Left ventricle myocardium inferior (tissue), 1 donor: ENCODE measurements around the gene DCC. TPM values are rescaled to one million over a fixed set of nuclear protein-coding genes. Genes with fewer than 3 reads are reported as not detected.

Source experiments
- DNase-seq: peaks from one replicate; pipeline ENCODE4 v3.0.0-alpha.2; 2020
- H3K27ac ChIP-seq: fragments of 200-600 bp; replicated peaks from 2 replicates; pipeline ENCODE4 v1.8.0; 2021
- H3K27me3 ChIP-seq: fragments of 200-600 bp; 2 replicates; pipeline ENCODE4 v1.8.0; 2021; ENCODE audit warnings: low read depth
- H3K36me3 ChIP-seq: fragments of 200-600 bp; 2 replicates; pipeline ENCODE4 v1.8.0; 2021
- H3K4me1 ChIP-seq: fragments of 200-600 bp; 2 replicates; pipeline ENCODE4 v1.8.0; 2021
- H3K4me3 ChIP-seq: fragments of 200-600 bp; 2 replicates; pipeline ENCODE4 v1.8.0; 2021; ENCODE audit warnings: mild to moderate bottlenecking, moderate library complexity
- H3K9me3 ChIP-seq: fragments of 200-600 bp; replicated peaks from 2 replicates; pipeline ENCODE4 v1.8.0; 2021
- intact Hi-C: fragments of 100-400 bp; cut with micrococcal nuclease; formaldehyde crosslinking; loops from one replicate; pipeline ENCODE4 v1.11.0; 2022
- total RNA-seq: library from RNA; stranded (reverse); fragmentation: NEBNext Ultra II Directional; extraction: Animal tissue kit (Norgen Biotek cat#: 25700); gene quantifications from one replicate; pipeline ENCODE4 v1.2.1, GENCODE V29; 2021
- TF ChIP-seq, protein P1 (sequence below): fragments of 200-600 bp; IDR thresholded peaks from 2 replicates; pipeline ENCODE4 v1.8.0; 2021; ENCODE audit warnings: antibody characterized with exemption, mild to moderate bottlenecking, borderline replicate concordance
- donor health status: DM: no; HTN: yes; CAD: no; lungs with severe emphysema.

DCC gene
- total RNA-seq, 1 donor from 2014 or later = not detected

DNA sequence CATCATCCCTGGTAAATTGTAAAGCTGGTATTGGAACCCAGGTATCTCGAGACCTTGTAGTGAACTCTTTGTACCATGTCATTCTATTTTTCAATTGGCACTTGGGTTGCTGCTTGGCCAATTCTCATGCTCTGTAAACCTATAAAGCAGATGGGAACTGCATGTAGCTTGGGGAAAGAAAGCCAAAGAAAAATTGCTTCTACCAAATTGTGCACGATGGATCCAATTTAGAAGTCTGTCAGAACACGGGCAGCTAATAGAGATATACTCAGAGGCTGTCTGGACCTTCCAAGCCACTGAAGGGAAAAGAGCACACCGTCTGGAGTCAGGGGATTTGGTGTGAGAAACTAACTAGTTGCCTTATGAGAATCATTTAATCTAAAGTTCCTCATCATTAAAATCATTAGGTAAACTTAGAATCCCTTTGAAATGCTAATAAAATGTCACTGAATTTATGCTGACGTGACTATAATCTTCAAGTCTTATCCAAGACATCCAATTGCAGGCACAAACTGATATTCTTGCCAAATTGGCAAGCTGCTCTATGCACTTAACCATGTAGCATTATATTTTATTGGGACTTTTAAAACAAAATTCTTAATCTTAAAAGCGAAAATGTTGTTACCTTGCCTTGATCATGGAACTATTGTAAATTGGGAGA lies 206.8 kb downstream of the DCC start:
- Histone ChIP-seq H3K4me3 (no peak overlapping the region), H3K4me1 (no peaks in the 10 kb centered on the region), H3K9me3 (peaks cover 4% of the 10 kb centered on the region), H3K27ac (no peak overlapping the region), H3K27me3 (no peaks in the 10 kb centered on the region), H3K36me3 (no peaks in the 10 kb centered on the region)
- no peak for DNase-seq
- intact Hi-C loops = no loop called here
- TF ChIP-seq, protein P1, sequence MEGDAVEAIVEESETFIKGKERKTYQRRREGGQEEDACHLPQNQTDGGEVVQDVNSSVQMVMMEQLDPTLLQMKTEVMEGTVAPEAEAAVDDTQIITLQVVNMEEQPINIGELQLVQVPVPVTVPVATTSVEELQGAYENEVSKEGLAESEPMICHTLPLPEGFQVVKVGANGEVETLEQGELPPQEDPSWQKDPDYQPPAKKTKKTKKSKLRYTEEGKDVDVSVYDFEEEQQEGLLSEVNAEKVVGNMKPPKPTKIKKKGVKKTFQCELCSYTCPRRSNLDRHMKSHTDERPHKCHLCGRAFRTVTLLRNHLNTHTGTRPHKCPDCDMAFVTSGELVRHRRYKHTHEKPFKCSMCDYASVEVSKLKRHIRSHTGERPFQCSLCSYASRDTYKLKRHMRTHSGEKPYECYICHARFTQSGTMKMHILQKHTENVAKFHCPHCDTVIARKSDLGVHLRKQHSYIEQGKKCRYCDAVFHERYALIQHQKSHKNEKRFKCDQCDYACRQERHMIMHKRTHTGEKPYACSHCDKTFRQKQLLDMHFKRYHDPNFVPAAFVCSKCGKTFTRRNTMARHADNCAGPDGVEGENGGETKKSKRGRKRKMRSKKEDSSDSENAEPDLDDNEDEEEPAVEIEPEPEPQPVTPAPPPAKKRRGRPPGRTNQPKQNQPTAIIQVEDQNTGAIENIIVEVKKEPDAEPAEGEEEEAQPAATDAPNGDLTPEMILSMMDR = no peak

DNA sequence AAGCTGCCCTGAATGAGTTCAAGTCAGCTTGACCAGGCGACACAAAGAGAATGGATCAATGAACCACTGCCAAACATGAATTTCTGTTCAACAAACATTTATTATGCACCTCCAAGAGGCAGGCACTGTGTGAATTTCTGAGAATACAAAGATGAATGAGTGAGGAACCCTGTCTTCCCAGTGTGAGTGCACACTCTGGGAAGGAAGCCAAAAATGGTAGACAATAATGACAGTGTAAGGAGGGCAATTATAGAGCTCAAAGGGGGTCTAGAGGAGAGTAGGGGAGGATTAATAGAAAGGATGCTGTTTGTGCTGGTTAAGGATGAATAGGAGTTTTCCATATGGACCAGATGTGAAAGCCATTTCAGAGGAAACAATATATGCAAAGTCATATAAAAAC lies 213.4 kb downstream of the DCC start:
- H3K27ac ChIP-seq = no peak overlapping the region
- TF ChIP-seq, protein P1 = no peak
- no peak overlapping the region for H3K4me3 ChIP-seq
- intact Hi-C loops = no loop called here
- no peaks in the 10 kb centered on the region for H3K4me1 ChIP-seq
- DNase-seq = no peak
- H3K9me3 ChIP-seq = no peaks in the 10 kb centered on the region
- no peaks in the 10 kb centered on the region for H3K27me3 ChIP-seq
- no peaks in the 10 kb centered on the region for H3K36me3 ChIP-seq

DNA sequence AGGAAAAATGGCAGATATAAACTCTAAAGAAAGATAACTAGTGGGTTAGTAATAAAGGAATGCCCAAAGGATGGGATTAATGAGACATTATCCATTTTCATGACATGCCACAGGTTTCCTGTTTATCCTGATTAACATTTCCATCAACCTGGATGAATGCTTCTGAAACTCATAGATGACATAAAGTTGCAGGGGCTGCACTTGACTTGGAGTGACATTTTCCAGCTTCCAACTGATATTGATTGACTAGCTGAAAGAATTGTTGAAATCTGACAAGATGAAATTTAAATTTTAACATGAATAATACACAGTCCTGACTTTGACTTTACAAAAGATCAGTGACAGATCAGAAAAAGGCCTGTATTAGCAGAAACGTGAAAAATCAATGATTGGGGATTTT lies 214.2 kb downstream of the DCC start:
- intact Hi-C loops = no loop called here
- no peak for DNase-seq
- Histone ChIP-seq H3K27me3 (no peaks in the 10 kb centered on the region), H3K36me3 (no peaks in the 10 kb centered on the region), H3K27ac (no peak overlapping the region), H3K9me3 (no peaks in the 10 kb centered on the region), H3K4me1 (no peaks in the 10 kb centered on the region), H3K4me3 (no peak overlapping the region)
- TF ChIP-seq, protein P1 = no peak

DNA sequence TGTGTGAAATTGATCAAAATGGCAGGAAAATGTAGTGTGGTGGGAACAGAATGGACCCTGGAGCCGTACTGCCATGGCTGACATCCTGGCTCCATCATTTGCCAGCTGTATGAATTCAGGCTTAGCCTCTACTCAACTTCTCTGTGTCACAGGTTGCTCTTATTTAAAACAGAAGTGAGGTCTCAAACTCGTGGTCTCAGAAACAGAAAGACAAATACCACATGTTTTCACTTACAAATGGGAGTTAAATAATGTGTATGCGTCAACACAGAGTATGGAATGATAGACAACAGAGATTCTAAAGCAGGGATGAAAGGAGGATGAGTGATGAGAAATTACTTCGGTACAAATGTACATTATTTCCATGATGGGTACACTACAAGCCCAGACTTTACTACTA lies 227.4 kb downstream of the DCC start:
- intact Hi-C loops = no loop called here
- H3K27me3 ChIP-seq = no peaks in the 10 kb centered on the region
- H3K4me1 ChIP-seq = no peaks in the 10 kb centered on the region
- no peaks in the 10 kb centered on the region for H3K9me3 ChIP-seq
- H3K36me3 ChIP-seq = no peaks in the 10 kb centered on the region
- no peak overlapping the region for H3K27ac ChIP-seq
- no peak for DNase-seq
- no peak overlapping the region for H3K4me3 ChIP-seq
- TF ChIP-seq, protein P1 = no peak

DNA sequence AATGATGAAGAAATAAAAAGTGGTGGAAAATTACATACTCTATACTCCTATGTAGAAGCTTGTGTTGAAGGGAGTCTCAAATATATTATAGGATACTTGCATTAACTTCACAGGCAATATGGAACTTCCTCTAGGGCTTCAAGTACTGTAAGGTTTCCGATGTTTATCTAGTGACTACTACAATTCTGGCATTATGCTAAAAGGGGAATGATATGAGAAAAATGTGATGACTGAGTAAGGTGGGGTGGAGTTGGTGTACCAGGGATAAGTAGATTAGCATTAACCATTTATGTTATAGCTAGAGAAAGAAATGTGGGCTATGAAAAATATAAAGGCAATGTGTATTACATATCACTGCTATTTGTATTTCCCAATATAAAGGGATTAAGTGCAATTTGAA lies 229.5 kb downstream of the DCC start:
- no peaks in the 10 kb centered on the region for H3K27me3 ChIP-seq
- H3K36me3 ChIP-seq = no peaks in the 10 kb centered on the region
- no peak overlapping the region for H3K27ac ChIP-seq
- H3K4me3 ChIP-seq = no peak overlapping the region
- intact Hi-C loops = no loop called here
- H3K9me3 ChIP-seq = no peaks in the 10 kb centered on the region
- TF ChIP-seq, protein P1 = no peak
- DNase-seq = no peak
- no peaks in the 10 kb centered on the region for H3K4me1 ChIP-seq
